ENCODE data around the gene DUS1L. TPM values are rescaled to one million over a fixed set of nuclear protein-coding genes. Genes with fewer than 3 reads are reported as not detected.

DUS1L gene
- total RNA-seq, 1 donor from 2014 or later = 125 TPM

- Histone ChIP-seq H3K4me3 (ENCODE audit: low read depth, low read length) (peak within 1 kb of the TSS; percentile 84), H3K36me3 (ENCODE audit: control insufficient read depth, insufficient read depth, low read length) (peaks cover 25% of the 10 kb centered on the region), H3K27me3 (ENCODE audit: control insufficient read depth, insufficient read depth, low read length) (no peaks in the 10 kb centered on the region)
- TF ChIP-seq CTCF (IDR thresholded peaks at IDR 0.05; ENCODE audit: insufficient read depth, low read length, severe bottlenecking) = peak; percentile 63
- no peak for FAIRE-seq
- peak; percentile 79 for DNase-seq (ENCODE audit: low read depth)
These were observed 32.8 kb upstream of the DUS1L start, which contains the start of gene FASN for GRCh38 chr17:82098169-82098938. Gene FASN, minus strand, starts transcription at chr17:82098236. Its CDS starts 1,791 bp downstream, at chr17:82096445.

GRCh38 chr17:82097919-82098168 lies 32.2 kb upstream of the DUS1L start:
- H3K4me3 ChIP-seq (ENCODE audit: low read depth, low read length) = peak overlapping the region; percentile 84
- TF ChIP-seq CTCF (IDR thresholded peaks at IDR 0.05; ENCODE audit: insufficient read depth, low read length, severe bottlenecking) = no peak
- DNase-seq (ENCODE audit: low read depth) (no peak), FAIRE-seq (no peak)
- H3K36me3 ChIP-seq (ENCODE audit: control insufficient read depth, insufficient read depth, low read length) = peaks cover 30% of the 10 kb centered on the region
- H3K27me3 ChIP-seq (ENCODE audit: control insufficient read depth, insufficient read depth, low read length) = no peaks in the 10 kb centered on the region

DNA sequence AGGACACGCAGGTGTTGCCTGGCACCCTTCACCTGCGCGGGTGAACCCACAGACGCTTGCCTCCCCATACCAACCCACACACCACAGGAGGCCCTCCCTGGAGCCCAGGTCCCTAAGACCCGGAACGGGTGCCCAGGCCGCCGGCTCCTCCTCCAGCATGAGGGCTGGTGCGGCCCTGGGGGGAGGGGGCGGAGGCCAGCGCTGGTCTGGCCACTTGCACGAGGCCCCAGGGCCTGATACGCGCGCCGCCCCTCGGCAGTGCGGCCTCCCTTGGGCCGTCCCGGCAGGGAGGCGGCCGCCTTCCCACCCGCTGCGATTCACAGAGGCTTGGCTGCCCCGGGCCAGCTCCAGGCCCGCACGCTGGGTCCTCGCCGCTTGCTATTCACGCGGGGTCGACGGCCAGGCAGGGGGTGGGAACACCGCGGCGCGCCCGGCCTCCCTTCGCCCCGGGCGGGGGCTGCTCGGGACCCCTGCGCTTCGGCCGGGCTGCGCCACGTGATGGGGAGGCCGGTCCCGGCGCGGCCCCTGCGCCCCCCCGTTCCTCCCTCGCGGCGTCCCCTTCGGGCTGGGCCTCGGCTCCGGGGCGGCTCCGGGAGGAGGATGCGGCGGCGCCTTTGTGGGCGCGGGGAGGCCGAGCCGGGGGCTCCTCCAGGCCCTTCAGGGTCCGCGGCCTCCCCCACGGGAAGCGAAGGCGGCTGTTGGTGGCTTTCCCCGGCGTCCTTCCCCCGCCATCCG lies 31.7 kb upstream of the DUS1L start:
- Histone ChIP-seq H3K4me3 (ENCODE audit: low read depth, low read length) (peak overlapping the region; percentile 84), H3K36me3 (ENCODE audit: control insufficient read depth, insufficient read depth, low read length) (peaks cover 34% of the 10 kb centered on the region), H3K27me3 (ENCODE audit: control insufficient read depth, insufficient read depth, low read length) (no peaks in the 10 kb centered on the region)
- TF ChIP-seq CTCF (IDR thresholded peaks at IDR 0.05; ENCODE audit: insufficient read depth, low read length, severe bottlenecking) = no peak
- DNase-seq (ENCODE audit: low read depth) (no peak), FAIRE-seq (no peak)

DNA sequence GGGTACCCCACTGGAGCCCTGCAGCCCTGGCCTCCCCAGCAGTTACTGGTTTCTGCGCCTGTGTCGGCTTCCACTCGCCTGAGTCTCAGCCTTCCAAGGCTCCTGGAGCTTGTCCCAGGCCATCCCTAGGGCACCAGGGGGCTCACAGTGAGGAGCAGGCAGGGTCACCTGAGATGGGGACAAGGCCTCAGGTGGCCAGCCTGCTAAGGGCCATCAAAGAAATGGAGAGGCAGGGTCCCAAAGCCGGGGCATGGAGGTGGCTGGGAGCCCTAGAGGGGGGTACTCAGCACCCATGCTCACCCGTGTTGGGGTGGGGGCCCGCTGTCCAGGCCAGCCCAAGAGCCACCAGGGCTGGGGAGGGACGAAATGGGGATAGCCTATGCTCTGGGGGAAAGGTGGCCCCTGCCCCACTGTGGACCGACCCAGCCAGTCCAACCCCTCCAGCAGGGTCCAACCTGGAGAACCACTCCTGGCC lies 31.1 kb upstream of the DUS1L start:
- TF ChIP-seq CTCF (IDR thresholded peaks at IDR 0.05; ENCODE audit: insufficient read depth, low read length, severe bottlenecking) = no peak
- Histone ChIP-seq H3K27me3 (ENCODE audit: control insufficient read depth, insufficient read depth, low read length) (no peaks in the 10 kb centered on the region), H3K4me3 (ENCODE audit: low read depth, low read length) (peak overlapping the region; percentile 84), H3K36me3 (ENCODE audit: control insufficient read depth, insufficient read depth, low read length) (peaks cover 41% of the 10 kb centered on the region)
- DNase-seq (ENCODE audit: low read depth) (no peak), FAIRE-seq (no peak)

GRCh38 chr17:82095777-82096708 lies 30.4 kb upstream of the DUS1L start:
- H3K36me3 ChIP-seq (ENCODE audit: control insufficient read depth, insufficient read depth, low read length) = peaks cover 45% of the 10 kb centered on the region
- TF ChIP-seq CTCF (IDR thresholded peaks at IDR 0.05; ENCODE audit: insufficient read depth, low read length, severe bottlenecking) = no peak
- no peak for DNase-seq (ENCODE audit: low read depth)
- H3K4me3 ChIP-seq (ENCODE audit: low read depth, low read length) = peak overlapping the region; percentile 84
- FAIRE-seq = peak; percentile 13
- no peaks in the 10 kb centered on the region for H3K27me3 ChIP-seq (ENCODE audit: control insufficient read depth, insufficient read depth, low read length)

Measured in bronchial epithelial cell (primary cell).